ENCODE results near the gene SPATA6. TPM values are rescaled to one million over a fixed set of nuclear protein-coding genes. Genes with fewer than 3 reads are reported as not detected.

The SPATA6 gene
- total RNA-seq, 3 donors from 2014 or later (not counting 1 experiment from before 2014, with no cell fraction given) = 2.4 to 6.1 (median 3.5) TPM

DNA sequence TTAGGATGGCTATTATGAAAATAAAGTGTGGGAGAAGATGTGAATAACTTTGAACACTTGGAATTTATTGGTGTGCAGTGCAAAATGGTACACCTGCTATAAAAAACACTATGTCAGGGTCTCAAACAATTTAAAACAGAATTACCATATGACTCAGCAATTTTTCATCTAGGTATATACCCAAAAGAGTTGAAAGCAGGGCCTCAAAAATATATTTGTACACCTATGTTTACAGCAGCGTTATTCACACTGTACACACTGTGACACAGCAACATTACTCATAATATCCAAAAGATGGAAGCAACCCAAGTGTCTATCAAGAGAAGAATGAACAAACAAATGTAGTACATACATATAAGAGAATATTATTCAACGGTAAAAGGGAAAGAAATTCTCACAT lies 75.8 kb downstream of the SPATA6 start:
- TF ChIP-seq, protein P1, sequence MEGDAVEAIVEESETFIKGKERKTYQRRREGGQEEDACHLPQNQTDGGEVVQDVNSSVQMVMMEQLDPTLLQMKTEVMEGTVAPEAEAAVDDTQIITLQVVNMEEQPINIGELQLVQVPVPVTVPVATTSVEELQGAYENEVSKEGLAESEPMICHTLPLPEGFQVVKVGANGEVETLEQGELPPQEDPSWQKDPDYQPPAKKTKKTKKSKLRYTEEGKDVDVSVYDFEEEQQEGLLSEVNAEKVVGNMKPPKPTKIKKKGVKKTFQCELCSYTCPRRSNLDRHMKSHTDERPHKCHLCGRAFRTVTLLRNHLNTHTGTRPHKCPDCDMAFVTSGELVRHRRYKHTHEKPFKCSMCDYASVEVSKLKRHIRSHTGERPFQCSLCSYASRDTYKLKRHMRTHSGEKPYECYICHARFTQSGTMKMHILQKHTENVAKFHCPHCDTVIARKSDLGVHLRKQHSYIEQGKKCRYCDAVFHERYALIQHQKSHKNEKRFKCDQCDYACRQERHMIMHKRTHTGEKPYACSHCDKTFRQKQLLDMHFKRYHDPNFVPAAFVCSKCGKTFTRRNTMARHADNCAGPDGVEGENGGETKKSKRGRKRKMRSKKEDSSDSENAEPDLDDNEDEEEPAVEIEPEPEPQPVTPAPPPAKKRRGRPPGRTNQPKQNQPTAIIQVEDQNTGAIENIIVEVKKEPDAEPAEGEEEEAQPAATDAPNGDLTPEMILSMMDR (IDR thresholded peaks at IDR 0.05) = no peak
- no peak overlapping the region for H3K27ac Mint-ChIP-seq
- H3K4me3 ChIP-seq (ENCODE audit: low read length) = no peak overlapping the region
- no peaks in the 10 kb centered on the region for H3K4me1 Mint-ChIP-seq
- ATAC-seq (no peak), DNase-seq (no peak)
- no peaks in the 10 kb centered on the region for H3K27me3 Mint-ChIP-seq (ENCODE audit: low read depth in 2 of 2)
- no peaks in the 10 kb centered on the region for H3K27me3 ChIP-seq (ENCODE audit: control insufficient read depth, insufficient read depth, low read length)
- H3K4me3 Mint-ChIP-seq = no peak overlapping the region
- no peaks in the 10 kb centered on the region for H3K9me3 ChIP-seq (ENCODE audit: control insufficient read depth, insufficient read depth, low read length)
- intact Hi-C loops (cut with micrococcal nuclease) = no loop called here
- no peak overlapping the region for H3K27ac ChIP-seq (ENCODE audit: low read length)
- 88% methylated on average over 1 of the region's 2 CpGs for WGBS (ENCODE audit: insufficient coverage)
- H3K9me3 Mint-ChIP-seq = peaks cover 0 to 2% of the 10 kb centered on the region in 2 donors
- no peaks in the 10 kb centered on the region for H3K4me1 ChIP-seq (ENCODE audit: control insufficient read depth, insufficient read depth, low read length)
- no peaks in the 10 kb centered on the region for H3K36me3 Mint-ChIP-seq
- no peaks in the 10 kb centered on the region for H3K36me3 ChIP-seq (ENCODE audit: control insufficient read depth, insufficient read depth, low read length)

DNA sequence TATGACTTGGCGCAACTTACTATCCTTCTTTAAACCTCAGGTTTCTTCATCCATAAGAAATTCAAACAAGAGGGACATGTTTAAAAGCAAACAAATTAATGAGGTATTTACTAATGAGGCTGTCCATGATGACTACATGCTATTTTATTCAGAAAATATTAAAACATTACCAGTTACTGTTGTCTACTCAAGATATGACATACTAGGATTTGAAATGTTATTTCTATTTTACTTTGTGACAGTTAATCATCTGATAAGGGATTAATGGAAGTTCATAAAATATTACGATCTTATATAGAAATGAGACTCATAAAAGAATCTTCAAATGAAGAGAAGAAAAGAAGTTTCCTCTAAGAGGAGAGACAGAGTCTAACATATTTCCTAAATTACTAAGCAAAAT lies 80.1 kb downstream of the SPATA6 start:
- Histone ChIP-seq H3K27ac (ENCODE audit: low read length) (no peak overlapping the region), H3K36me3 (ENCODE audit: control insufficient read depth, insufficient read depth, low read length) (no peaks in the 10 kb centered on the region), H3K4me1 (ENCODE audit: control insufficient read depth, insufficient read depth, low read length) (no peaks in the 10 kb centered on the region), H3K9me3 (ENCODE audit: control insufficient read depth, insufficient read depth, low read length) (no peaks in the 10 kb centered on the region), H3K4me3 (ENCODE audit: low read length) (no peak overlapping the region), H3K27me3 (ENCODE audit: control insufficient read depth, insufficient read depth, low read length) (no peaks in the 10 kb centered on the region)
- no peak overlapping the region for H3K4me3 Mint-ChIP-seq
- no peak overlapping the region for H3K27ac Mint-ChIP-seq
- no CpG with 5 or more reads among the region's 2 CpGs for WGBS (ENCODE audit: insufficient coverage)
- H3K9me3 Mint-ChIP-seq = peaks cover 2% of the 10 kb centered on the region in 2 donors
- peaks cover 0 to 5% of the 10 kb centered on the region in 2 donors for H3K4me1 Mint-ChIP-seq
- ATAC-seq = no peak
- no peaks in the 10 kb centered on the region for H3K36me3 Mint-ChIP-seq
- DNase-seq = no peak
- no peaks in the 10 kb centered on the region for H3K27me3 Mint-ChIP-seq (ENCODE audit: low read depth in 2 of 2)
- intact Hi-C loops (cut with micrococcal nuclease) = no loop called here
- TF ChIP-seq, protein P1 (IDR thresholded peaks at IDR 0.05) = no peak

GRCh38 chr1:48387409-48387808 lies 84.6 kb downstream of the SPATA6 start:
- H3K36me3 ChIP-seq (ENCODE audit: control insufficient read depth, insufficient read depth, low read length) = no peaks in the 10 kb centered on the region
- intact Hi-C loops (cut with micrococcal nuclease) = no loop called here
- DNase-seq (no peak), ATAC-seq (no peak)
- H3K27ac ChIP-seq (ENCODE audit: low read length) = no peak overlapping the region
- WGBS (ENCODE audit: insufficient coverage) = 89% methylated on average over 3 of the region's 3 CpGs
- no peak overlapping the region for H3K4me3 ChIP-seq (ENCODE audit: low read length)
- H3K27me3 ChIP-seq (ENCODE audit: control insufficient read depth, insufficient read depth, low read length) = no peaks in the 10 kb centered on the region
- H3K9me3 Mint-ChIP-seq = peaks cover 0 to 2% of the 10 kb centered on the region in 2 donors
- TF ChIP-seq, protein P1 (IDR thresholded peaks at IDR 0.05) = no peak
- H3K4me3 Mint-ChIP-seq = no peak overlapping the region
- H3K4me1 Mint-ChIP-seq = peaks cover 0 to 5% of the 10 kb centered on the region in 2 donors
- no peaks in the 10 kb centered on the region for H3K27me3 Mint-ChIP-seq (ENCODE audit: low read depth in 2 of 2)
- H3K4me1 ChIP-seq (ENCODE audit: control insufficient read depth, insufficient read depth, low read length) = no peaks in the 10 kb centered on the region
- no peaks in the 10 kb centered on the region for H3K36me3 Mint-ChIP-seq
- no peaks in the 10 kb centered on the region for H3K9me3 ChIP-seq (ENCODE audit: control insufficient read depth, insufficient read depth, low read length)
- H3K27ac Mint-ChIP-seq = no peak overlapping the region

GRCh38 chr1:48374785-48375184 lies 97.2 kb downstream of the SPATA6 start:
- DNase-seq (no peak), ATAC-seq (no peak)
- TF ChIP-seq, protein P1 (IDR thresholded peaks at IDR 0.05) = no peak
- H3K27me3 ChIP-seq (ENCODE audit: control insufficient read depth, insufficient read depth, low read length) = no peaks in the 10 kb centered on the region
- no peaks in the 10 kb centered on the region for H3K36me3 Mint-ChIP-seq
- no peaks in the 10 kb centered on the region for H3K4me1 Mint-ChIP-seq
- no peak overlapping the region for H3K27ac ChIP-seq (ENCODE audit: low read length)
- no peaks in the 10 kb centered on the region for H3K36me3 ChIP-seq (ENCODE audit: control insufficient read depth, insufficient read depth, low read length)
- H3K27me3 Mint-ChIP-seq (ENCODE audit: low read depth in 2 of 2) = no peaks in the 10 kb centered on the region
- intact Hi-C loops (cut with micrococcal nuclease) = no loop called here
- H3K27ac Mint-ChIP-seq = no peak overlapping the region
- H3K4me3 ChIP-seq (ENCODE audit: low read length) = no peak overlapping the region
- no peak overlapping the region for H3K4me3 Mint-ChIP-seq
- peaks cover 10% of the 10 kb centered on the region for H3K9me3 ChIP-seq (ENCODE audit: control insufficient read depth, insufficient read depth, low read length)
- H3K9me3 Mint-ChIP-seq = peaks cover 2 to 5% of the 10 kb centered on the region in 2 donors
- H3K4me1 ChIP-seq (ENCODE audit: control insufficient read depth, insufficient read depth, low read length) = no peaks in the 10 kb centered on the region
